Panc1 (cell line): ENCODE measurements around the gene PIGM. TPM values are rescaled to one million over a fixed set of nuclear protein-coding genes. Genes with fewer than 3 reads are reported as not detected.

ENCODE experiments used
- ATAC-seq: fragments of 200-7000 bp; cut with Tn5 transposase; 2 replicates; pipeline ENCODE4 v1.9.1; 2020; ENCODE audit warnings: mild to moderate bottlenecking, moderate library complexity
- BruUV-seq: library from RNA; stranded (reverse); fragments of 400-500 nt; replicated peaks from 2 replicates; lab custom pipeline; 2021; lab: Mats Ljungman, UMichigan
- CTCF ChIA-PET: fragments of 300-600 bp; sonication (Branson Sonifier 250); formaldehyde crosslinking; loops from one replicate; lab custom pipeline; 2022; ENCODE audit warnings: antibody characterized with exemption; lab: Charles Lee
- POLR2A ChIA-PET: fragments of 300-600 bp; sonication (Branson Sonifier 250); formaldehyde crosslinking; loops from one replicate; lab custom pipeline; 2022; ENCODE audit warnings: antibody characterized with exemption; lab: Charles Lee
- DNase-seq: peaks from one replicate; pipeline ENCODE4 v3.0.0-alpha.2; 2010; ENCODE audit warnings: low read depth, low spot score
- H3K27ac ChIP-seq: 2 replicates; pipeline ENCODE4 v1.5.1; 2011; ENCODE audit warnings: mild to moderate bottlenecking, low read length, inconsistent platforms
- H3K27me3 ChIP-seq: fragments of 200-500 bp; sonication (Bioruptor generic); 2 replicates; pipeline ENCODE4 v1.6.0; 2014; ENCODE audit warnings: low read length, inconsistent platforms; ENCODE audit not compliant: control insufficient read depth, insufficient read depth
- H3K36me3 ChIP-seq: fragments of 200-500 bp; sonication (Bioruptor generic); 2 replicates; pipeline ENCODE4 v1.5.1; 2014; ENCODE audit warnings: inconsistent platforms, mild to moderate bottlenecking, low read length, moderate library complexity; ENCODE audit not compliant: control insufficient read depth, insufficient read depth
- H3K4me1 ChIP-seq: 2 replicates; pipeline ENCODE4 v1.5.1; 2011; ENCODE audit warnings: inconsistent platforms, mild to moderate bottlenecking, low read length, moderate library complexity; ENCODE audit not compliant: control insufficient read depth, insufficient read depth
- H3K4me3 ChIP-seq, 2 experiments: 2 replicates each; pipeline ENCODE4 v1.5.1; 2011 to 2012; ENCODE audit warnings: low read depth in 2 of 2, low read length in 2 of 2, mild to moderate bottlenecking in 2 of 2, inconsistent platforms in 1 of 2, moderate library complexity in 1 of 2
- H3K9me3 ChIP-seq: fragments of 200-500 bp; sonication (Bioruptor generic); 2 replicates; pipeline ENCODE4 v1.5.1; 2014; ENCODE audit warnings: low read depth, mild to moderate bottlenecking, inconsistent platforms, low read length, moderate library complexity; ENCODE audit not compliant: control insufficient read depth, insufficient read depth
- POLR2AphosphoS5 ChIP-seq: IDR thresholded peaks from 2 replicates; pipeline ENCODE4 v1.6.1; 2012; ENCODE audit warnings: mild to moderate bottlenecking, low read depth, low read length, moderate library complexity
- REST ChIP-seq, 2 experiments: IDR thresholded peaks; 2 replicates each; pipeline ENCODE4 v1.6.1; 2011 to 2012; ENCODE audit warnings: low read depth in 2 of 2, control low read depth in 1 of 2, low read length in 1 of 2, mild to moderate bottlenecking in 1 of 2, moderate library complexity in 1 of 2; ENCODE audit not compliant: insufficient read depth in 1 of 2
- SIN3A ChIP-seq: IDR thresholded peaks from 2 replicates; pipeline ENCODE4 v1.6.1; 2012; ENCODE audit warnings: low read depth, mild to moderate bottlenecking, low read length, moderate library complexity, borderline replicate concordance; ENCODE audit not compliant: insufficient read depth
- TCF7L2 ChIP-seq: IDR thresholded peaks from 2 replicates; pipeline ENCODE4 v1.6.1; 2011; ENCODE audit warnings: mild to moderate bottlenecking, low read depth, low read length, inconsistent platforms
- in situ Hi-C: cut with HindIII; loops from 2 replicates; pipeline ENCODE4 v1.10.0; 2016; ENCODE audit warnings: low sequenced_read_pairs, low pct_unique_long_range_greater_than_20kb
- intact Hi-C: fragments of 100-400 bp; cut with micrococcal nuclease; formaldehyde crosslinking; loops from one replicate; pipeline ENCODE4 v1.10.0; 2022; ENCODE audit not compliant: unreplicated experiment
- total RNA-seq: library from RNA; stranded (reverse); gene quantifications from one replicate; pipeline ENCODE4 v1.2.1, GENCODE V29; 2021; ENCODE audit not compliant: unreplicated experiment
- TF ChIP-seq, protein P1 (sequence below): fragments of 450-650 bp; IDR thresholded peaks from 2 replicates; pipeline ENCODE4 v1.5.1; 2017; ENCODE audit warnings: mild to moderate bottlenecking

The PIGM gene
- total RNA-seq, 1 experiment from 2014 or later, result 4.4 TPM

GRCh38 chr1:160078512-160079195, 46.9 kb upstream of the PIGM start:
- Histone ChIP-seq H3K36me3 (no peaks in the 10 kb centered on the region), H3K4me1 (no peaks in the 10 kb centered on the region), H3K27ac (no peak overlapping the region), H3K27me3 (peaks cover 28% of the 10 kb centered on the region), H3K4me3 (no peak overlapping the region), H3K9me3 (no peaks in the 10 kb centered on the region)
- TF ChIP-seq, protein P1, sequence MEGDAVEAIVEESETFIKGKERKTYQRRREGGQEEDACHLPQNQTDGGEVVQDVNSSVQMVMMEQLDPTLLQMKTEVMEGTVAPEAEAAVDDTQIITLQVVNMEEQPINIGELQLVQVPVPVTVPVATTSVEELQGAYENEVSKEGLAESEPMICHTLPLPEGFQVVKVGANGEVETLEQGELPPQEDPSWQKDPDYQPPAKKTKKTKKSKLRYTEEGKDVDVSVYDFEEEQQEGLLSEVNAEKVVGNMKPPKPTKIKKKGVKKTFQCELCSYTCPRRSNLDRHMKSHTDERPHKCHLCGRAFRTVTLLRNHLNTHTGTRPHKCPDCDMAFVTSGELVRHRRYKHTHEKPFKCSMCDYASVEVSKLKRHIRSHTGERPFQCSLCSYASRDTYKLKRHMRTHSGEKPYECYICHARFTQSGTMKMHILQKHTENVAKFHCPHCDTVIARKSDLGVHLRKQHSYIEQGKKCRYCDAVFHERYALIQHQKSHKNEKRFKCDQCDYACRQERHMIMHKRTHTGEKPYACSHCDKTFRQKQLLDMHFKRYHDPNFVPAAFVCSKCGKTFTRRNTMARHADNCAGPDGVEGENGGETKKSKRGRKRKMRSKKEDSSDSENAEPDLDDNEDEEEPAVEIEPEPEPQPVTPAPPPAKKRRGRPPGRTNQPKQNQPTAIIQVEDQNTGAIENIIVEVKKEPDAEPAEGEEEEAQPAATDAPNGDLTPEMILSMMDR, result peak; percentile 92
- TF ChIP-seq TCF7L2, result no peak
- no peak for TF ChIP-seq REST (IDR thresholded peaks at IDR 0.05; ENCODE audit: insufficient read depth in 1 of 2, low read depth in 2 of 2, low read length in 1 of 2)
- TF ChIP-seq SIN3A, result no peak
- TF ChIP-seq POLR2AphosphoS5, result no peak
- no TSS peak for BruUV-seq
- ATAC-seq, result peak; percentile 81; the same call in 1 of the 2 replicates
- no peak for DNase-seq
- intact Hi-C loops (no loop called here), in situ Hi-C loops (no loop called here)
- ChIA-PET POLR2A (no interaction called here), CTCF (interaction anchor here (0.6 to 2.4 kb wide), 5 partner anchors 8 to 73 kb away, joined by 4 to 11 read pairs (median 8); no protein-coding TSS in a partner anchor)

DNA sequence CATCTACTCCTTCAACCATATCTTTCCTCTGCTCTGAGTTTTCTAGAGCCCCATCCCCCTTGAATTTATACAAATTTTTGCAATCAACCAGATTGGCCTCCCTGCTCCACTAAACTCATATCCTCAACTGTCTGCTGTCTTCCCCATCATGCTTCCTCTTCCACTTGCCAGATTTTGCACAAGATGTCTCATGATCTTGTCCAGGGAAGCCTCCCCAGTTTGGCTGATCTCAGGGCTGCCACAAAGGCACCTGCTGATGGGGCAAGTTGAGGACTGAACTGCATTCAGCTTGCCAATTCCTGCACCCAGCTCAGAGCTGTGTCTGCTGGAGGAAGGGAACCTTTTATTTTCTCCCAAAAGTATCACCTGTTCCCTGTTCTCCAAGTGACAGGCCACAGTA, 45.7 kb upstream of the PIGM start:
- ChIA-PET CTCF (interaction anchor here (0.6 to 1.6 kb wide), 7 partner anchors 10 to 314 kb away, joined by 4 to 6 read pairs (median 4); partner anchors contain the start of gene ATP1A2), POLR2A (no interaction called here)
- Histone ChIP-seq H3K4me1 (no peaks in the 10 kb centered on the region), H3K27me3 (peaks cover 24% of the 10 kb centered on the region), H3K27ac (no peak overlapping the region), H3K4me3 (no peak overlapping the region), H3K36me3 (no peaks in the 10 kb centered on the region), H3K9me3 (no peaks in the 10 kb centered on the region)
- intact Hi-C loops (no loop called here), in situ Hi-C loops (no loop called here)
- DNase-seq (no peak), ATAC-seq (no peak)
- no TSS peak for BruUV-seq
- no peak for TF ChIP-seq POLR2AphosphoS5

DNA sequence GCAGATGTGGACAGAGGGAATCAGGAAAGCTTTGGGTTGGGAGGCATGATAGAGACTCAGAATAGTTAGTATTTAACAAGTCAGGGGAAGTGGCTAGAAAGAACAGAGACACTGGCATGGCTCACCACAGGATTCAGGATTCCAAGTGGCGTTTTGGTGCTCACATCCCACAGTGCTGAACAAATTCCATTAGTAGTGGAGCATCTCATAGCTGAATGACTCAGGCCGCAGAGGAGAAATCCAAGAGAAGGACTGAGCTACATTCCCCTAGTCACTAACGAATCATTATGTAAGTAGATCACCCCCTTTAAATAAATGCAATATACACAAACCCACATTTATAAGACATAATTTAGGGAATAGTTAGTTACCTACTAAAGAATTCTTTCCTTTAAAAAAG, 44.5 kb upstream of the PIGM start:
- CTCF ChIA-PET, result no interaction called here
- in situ Hi-C loops (no loop called here), intact Hi-C loops (no loop called here)
- DNase-seq, result no peak
- BruUV-seq, result no TSS peak
- no peaks in the 10 kb centered on the region for H3K4me1 ChIP-seq
- no peaks in the 10 kb centered on the region for H3K9me3 ChIP-seq
- no peak for ATAC-seq
- POLR2A ChIA-PET, result no interaction called here
- H3K27ac ChIP-seq, result no peak overlapping the region
- peaks cover 19% of the 10 kb centered on the region for H3K27me3 ChIP-seq
- H3K4me3 ChIP-seq, result no peak overlapping the region
- no peaks in the 10 kb centered on the region for H3K36me3 ChIP-seq
- no peak for TF ChIP-seq POLR2AphosphoS5
- TF ChIP-seq TCF7L2, result no peak
- TF ChIP-seq, protein P1, result no peak
- no peak for TF ChIP-seq REST (IDR thresholded peaks at IDR 0.05; ENCODE audit: insufficient read depth in 1 of 2, low read depth in 2 of 2, low read length in 1 of 2)
- TF ChIP-seq SIN3A, result no peak
